HG03575 (cell line): ENCODE data around the gene ANP32B.
"Not testable (repeated sequence)": the region's sequence is repeated elsewhere in the genome, so short reads cannot be mapped to it uniquely, and the experiment has no call there.

Source experiments
- ATAC-seq: cut with Tn5 transposase; IDR thresholded peaks from one replicate; pipeline ENCODE4 v1.9.1; 2021; ENCODE audit not compliant: unreplicated experiment, insufficient number of reproducible peaks, low FRiP score; ENCODE audit errors: extremely low read depth

Gene ANP32B

DNA sequence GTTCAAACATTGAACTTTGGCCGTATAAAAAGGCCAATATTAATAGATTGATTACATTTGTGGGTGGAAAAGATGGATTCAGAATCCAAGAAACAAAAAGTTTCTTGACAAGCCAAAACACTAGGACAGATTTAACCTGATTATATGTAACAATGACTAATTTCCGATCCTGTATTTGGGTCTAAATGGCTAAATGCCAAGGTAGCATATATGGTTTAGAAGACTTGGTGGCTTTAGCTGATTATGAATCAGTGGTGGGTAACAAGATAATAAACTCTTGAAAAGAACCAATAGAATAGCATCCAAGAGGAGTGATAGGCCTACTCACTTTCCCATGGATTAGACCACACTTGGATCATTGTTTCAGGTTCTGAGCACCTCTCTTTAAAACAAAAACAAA lies 21.8 kb upstream of the ANP32B start:
- no peak for ATAC-seq

DNA sequence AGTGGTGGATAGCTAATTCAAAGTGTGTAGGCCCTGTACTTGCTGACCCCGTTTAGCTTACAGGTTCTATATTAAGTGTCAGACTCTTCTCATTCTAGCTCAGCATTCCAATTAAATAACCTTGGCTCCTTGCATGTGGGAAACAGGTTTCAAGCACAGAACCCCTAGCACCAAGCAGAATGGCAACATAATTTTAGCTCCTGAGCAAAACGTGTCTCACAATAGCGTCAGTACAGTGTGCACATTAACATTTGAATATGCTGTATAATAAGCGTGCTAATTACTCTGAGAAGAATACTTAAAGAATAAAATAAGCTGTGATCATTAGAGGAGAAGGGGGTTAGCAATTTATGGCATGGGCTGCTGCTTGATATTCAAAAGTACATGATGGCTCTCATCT lies 21.0 kb upstream of the ANP32B start:
- no peak for ATAC-seq

DNA sequence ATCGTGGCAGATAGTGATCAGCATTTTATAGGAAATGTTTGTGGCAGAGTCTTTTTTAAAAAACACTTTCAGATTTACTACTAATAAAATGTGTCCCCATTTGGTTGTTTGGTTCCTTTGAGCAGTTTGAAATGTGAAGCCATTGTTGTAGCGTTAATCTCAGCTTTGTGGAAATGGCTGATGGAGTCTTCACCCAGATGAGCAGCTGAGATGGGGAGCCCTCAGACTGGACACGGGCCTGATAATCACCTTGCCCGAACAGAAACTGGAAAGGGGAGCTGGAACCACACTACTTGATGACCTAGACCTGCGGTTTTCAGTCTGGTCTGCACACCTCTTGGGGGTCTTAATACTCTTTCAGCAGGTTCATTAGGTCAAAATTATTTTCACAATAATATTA lies 20.6 kb upstream of the ANP32B start:
- ATAC-seq = no peak

DNA sequence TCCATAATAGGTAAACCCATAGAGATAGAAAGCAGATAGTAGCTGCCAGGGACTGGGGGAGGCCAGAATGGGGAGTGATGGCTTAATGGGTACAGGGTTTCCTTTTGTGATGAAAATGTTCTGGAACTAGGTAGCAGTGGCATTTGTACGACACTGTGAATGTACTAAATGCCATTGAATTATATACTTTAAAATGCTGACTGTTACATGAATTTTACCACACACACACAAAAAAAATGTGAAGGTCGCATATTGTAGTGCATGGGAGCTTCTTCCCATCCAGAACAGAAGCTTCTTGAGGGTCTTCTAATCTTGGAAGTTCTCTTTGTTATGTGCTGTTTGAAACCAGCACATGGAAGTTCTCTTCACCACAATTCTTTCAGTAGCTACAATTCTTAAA lies 19.9 kb upstream of the ANP32B start:
- ATAC-seq = no peak

DNA sequence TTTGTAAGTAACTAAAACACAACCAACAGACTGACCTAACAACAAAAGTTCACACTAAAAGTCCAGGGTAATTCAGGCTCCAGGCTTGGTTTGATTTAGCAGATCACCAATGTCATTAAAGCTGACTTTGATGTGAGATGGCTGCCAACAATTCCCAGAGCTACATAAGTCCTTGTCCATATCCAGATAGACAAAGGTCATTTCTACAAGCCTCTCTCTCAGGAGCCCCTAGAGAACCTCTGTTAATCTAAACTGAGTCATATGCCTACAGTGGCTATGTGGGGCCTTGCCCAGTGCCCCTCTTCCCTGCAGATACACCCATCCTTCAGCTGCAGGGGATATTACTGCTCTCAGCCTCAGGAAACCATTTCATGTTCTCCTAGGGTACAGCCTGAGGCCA lies 18.2 kb upstream of the ANP32B start:
- ATAC-seq = no peak

DNA sequence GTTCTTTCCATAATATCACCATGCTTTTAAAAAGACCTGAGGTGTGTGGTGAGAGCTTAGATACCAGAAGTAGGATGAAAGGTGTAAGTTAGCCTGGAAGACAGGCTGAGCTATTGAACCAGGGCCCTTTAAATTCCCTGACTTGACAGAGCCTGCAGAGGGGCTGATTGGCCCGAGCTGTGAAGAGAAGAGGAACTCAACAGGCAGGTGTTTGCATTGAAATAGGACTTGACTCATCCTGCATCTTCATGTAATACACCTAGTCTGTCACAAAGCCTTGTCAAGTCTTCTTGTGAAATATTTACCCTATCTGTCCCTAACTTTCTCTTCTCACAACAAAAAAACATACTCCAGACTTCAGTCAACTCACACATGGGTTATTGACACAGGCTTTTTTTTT lies 16.6 kb upstream of the ANP32B start:
- ATAC-seq = no peak

DNA sequence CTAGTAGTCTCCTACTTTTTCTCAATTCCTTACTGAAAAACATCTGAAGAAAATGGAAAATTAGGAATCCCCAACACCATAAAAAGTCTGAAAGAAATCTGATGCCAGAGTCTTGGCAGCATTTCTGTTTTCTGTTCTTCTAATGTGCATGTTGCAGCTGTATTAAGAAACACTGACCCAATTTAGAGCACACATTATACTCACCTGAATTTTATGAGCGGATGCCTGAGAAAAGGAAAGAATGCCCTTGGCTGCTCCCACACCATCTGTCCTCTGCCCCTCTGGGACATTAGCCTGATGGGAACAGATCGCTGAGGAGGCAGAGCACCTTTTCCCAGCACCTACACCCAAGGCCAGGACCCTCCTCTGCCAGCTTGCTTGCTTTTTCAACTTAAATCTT lies 14.1 kb upstream of the ANP32B start:
- ATAC-seq = no peak

DNA sequence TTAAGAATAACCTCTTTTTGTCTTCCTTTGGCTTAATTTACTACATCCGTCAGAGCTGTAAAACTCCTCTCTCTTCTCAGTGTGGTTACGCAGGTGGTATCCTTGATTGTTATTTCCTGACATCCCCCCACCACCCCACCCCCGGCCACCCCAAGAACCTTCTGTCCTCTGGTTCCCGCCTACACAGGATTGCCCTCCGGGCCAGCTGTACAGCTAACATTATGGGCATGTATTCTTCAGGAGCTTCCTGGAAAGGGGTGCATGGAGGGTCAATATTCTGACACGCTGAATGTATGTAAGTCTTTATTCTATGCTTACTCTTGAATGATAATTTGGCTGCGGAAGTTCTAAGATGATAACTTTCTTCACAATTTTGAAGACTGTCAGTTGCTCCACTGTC lies 13.0 kb upstream of the ANP32B start:
- ATAC-seq = no peak

DNA sequence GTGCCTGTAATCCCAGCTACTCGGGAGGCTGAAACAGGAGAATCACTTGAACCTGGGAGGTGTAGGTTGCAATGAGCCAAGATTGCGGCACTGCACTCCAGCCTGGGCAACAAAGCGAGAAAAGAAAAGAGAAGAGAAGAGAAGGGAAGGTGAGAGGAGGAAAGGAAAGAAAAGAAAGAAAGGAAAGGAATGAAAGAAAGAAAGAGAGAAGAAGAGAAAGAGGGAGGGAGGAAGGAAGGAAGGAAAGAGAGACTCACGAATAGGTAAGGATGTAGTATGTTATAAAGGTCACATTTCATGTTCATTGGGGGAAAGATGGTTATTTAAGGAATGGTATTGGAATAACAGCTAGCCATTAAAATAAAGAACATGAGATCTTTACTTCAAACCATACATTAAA lies 10.4 kb upstream of the ANP32B start:
- ATAC-seq = no peak

DNA sequence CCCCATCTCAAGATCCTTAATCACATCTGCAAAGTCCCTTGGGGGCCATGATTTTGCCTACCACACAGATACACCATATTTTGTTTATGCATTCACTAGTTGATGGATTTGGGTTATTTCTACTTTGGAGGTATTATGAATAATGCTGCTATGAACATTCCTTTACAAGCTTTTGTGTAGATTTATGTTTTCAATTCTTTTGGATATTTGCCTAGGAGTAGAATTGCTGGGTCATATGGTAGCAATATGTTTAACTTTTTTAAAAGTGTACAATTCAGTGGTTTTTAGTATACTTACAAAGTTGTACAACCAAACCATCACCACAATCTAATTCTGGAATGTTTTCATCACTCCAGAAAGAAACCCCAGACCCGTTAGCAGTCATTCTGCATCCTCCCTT lies 7.8 kb upstream of the ANP32B start:
- no peak for ATAC-seq

DNA sequence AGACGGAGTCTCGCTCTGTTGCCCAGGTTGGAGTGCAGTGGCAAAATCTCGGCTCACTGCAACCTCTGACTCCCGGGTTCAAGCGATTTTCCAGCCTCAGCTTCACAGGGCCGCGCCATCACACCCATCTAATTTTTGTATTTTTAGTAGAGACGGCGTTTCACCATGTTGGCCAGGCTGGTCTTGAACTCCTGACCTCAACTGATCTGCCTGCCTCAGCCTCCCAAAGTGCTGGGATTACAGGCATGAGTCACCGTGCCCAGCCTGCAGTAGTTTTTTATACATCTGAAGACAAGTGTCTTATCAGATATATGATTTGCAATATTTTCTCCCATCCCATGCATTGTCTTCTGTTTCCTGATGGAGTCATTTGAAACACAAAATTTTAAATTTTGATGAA lies 6.5 kb upstream of the ANP32B start:
- ATAC-seq = not testable (repeated sequence)

DNA sequence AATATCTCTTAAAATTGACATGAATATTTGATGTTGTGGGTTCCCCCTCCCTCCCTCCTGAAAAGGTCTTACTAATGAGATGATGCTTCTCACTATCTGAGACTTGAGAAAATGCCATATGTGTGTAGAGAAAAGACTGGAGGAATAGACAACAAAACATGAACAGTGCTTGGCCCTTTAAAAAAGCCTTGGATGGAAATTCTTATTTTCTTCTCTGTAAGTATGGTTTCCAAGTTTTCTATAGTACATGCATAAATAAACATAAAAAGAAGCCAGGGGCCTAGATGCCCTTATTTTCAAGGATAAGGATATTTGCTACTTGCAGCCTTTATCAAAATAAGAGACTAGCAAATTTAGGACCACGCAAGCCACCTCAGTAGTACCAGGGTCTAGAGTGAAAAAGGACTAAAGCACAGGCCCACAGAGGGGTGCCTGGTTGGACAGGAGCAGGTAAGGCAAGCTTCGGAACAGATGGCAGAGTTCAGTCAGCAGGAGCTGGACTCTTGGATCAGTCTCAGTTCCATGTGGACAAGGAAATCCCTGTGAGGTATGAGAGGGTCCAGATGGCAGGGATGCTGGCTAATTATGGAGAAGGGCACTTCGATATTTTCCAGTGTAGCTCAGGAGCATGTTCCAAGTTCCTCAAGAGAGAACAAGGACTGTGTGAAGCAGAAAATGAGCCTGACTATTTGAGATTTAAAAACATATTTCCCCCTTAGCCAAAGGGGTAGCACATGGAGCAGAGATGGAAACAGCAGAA lies 4.6 kb upstream of the ANP32B start:
- no peak for ATAC-seq

DNA sequence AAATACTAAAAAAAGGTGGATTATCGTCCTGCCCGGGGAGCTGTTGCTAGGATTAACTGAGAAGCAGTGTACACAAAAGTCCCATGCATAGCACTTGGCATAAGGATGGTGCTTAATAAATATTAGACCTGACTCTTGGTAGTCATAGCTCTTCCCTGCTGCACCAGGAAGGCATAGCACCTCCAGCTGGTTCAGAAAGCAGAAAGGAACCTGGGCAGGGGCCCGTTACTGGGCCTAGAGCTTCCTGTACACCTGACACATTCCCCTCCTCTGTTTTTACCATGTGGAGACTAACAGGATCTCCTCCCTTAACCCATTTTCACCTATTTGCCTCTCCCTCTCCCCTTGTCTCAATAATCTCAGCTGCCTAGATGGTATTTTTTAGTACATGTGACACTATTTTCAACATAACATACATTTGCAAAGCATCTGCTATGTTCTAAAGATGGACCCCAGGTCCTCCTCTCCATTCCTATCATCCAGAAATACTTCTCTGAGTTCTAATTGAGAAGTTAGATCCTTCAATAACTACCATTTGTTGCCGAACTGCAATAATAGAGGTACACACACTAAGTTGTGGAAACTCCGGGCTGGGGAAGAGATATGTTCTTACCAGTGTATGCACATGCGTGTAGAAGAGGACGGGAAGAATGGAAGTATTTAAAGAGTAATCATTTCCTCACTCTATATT lies 3.2 kb upstream of the ANP32B start:
- ATAC-seq = no peak

DNA sequence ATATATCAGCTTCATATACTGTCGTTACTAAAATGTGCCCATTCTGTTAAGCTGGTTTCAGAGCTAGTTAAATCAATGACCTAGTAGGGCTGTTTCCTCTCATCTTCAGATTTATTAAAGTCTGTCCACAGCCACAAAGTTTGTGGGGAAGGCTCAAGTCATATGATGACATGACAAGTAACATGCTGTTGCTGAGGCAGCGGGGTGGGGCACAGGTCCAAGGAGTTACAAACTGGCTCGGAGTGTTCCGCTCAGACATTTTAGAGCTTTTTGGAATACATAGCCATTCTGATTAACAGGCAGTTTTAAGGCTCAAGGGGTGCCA lies 2.7 kb upstream of the ANP32B start:
- ATAC-seq = no peak

DNA sequence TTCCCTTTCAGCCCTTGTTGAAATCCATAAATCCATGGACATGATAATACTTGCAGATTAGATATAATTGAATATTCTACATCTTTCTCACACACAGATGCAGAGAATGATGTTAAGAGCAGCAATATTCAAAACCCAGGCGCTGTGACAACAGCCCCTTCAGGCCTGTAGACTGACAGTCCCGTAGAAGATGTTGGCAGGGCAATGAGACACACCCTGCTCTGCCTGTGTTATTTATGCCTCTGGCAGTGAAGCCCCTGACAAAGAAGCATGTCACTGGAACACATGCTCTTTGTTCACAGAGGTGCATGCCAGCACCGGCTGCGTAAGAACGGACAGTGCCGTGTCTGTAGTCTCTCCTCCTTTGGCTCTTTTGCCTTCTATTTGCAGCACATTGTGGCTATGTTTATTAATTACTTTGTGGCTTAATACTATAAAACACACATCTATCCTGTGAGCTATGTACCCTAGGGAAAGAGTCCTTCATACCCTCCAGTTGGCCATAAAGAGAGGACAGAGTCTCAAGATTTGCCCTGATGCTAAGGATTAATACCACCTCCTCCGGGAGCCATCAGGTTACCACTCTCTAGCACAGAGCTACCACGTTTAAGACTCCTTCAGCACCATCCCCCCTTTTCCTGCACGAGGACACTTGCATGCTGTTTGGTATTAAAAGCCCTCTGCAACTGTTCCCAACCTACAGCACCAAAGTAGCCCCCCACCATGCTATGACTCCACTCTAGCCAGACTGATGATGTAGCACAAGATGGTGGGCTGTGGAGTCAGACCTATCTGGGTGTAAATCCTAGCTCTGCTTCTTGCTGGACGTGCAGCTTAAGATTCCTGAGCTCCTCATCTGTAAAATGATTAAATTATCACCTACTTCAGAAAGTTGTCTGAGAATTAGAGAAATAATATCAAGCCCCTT lies 2.0 kb upstream of the ANP32B start:
- ATAC-seq = no peak

DNA sequence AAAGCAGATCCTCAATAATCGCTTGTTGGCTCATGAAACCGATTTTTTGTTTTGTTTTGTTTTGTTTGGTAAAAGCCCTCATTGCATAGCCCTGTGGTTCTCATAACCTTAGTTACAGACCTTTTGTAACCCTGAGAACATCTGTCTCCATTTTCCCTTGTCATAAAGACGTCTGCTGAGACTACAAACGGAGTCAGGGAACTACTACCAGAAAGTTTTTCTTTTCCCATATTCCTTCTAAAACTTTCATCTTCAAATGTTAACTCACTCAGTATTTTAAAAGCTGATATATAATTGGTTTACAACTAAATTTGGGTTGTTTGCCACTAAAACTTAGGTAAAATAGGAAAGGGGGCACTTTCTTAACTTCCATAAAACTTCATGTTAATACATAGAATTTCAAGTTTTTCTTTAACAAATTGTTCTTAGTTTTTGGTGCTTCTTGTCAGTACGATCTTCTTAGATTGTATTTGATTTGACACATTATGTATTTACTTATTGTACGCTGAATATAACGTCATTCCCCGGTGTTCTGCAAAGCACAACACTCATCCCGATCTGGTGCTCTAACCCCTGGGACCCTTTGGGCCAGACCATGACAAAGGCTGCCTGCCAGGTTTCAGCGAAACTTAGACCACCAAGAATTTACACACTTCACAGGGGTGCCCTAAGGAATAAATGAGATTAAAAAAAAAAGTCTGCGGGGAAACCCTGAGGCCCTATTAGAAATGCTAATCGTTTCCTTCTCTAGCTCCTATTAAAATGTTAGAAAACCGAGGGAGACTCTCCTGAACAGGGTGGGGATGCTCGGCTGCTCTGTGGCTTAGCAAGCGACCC lies 1.1 kb upstream of the ANP32B start:
- ATAC-seq = no peak

DNA sequence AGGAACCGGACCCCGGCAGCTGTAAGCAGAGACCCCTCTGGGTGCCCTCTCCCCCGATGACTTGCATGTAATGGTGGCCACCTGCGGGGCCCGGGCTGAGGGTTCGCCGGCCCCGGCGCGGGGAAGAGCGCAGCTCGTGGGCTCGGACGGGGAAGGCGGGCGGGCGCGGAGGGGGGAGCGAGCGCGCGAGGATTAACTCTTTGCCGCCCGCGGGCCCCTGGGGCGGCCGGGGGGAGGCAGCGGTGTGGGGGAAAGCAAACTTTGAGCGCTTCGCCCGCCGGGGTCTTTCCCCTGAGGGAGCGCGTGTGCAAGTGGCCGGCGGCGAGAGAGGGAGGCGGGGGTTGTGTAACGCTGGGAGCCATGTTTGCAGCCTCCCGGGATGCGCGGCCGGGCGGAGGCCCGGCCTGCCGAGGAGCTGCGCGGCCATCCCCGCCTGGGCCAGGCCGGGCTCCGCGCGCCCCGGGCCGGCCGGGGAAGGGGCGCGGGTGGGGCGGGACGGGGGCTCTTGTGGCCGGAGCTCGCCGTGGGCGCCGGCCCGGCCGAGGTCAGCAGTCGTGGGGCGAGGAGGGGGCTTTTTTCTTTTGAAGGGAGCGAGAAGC lies 547 bp downstream of the ANP32B start:
- no peak for ATAC-seq

DNA sequence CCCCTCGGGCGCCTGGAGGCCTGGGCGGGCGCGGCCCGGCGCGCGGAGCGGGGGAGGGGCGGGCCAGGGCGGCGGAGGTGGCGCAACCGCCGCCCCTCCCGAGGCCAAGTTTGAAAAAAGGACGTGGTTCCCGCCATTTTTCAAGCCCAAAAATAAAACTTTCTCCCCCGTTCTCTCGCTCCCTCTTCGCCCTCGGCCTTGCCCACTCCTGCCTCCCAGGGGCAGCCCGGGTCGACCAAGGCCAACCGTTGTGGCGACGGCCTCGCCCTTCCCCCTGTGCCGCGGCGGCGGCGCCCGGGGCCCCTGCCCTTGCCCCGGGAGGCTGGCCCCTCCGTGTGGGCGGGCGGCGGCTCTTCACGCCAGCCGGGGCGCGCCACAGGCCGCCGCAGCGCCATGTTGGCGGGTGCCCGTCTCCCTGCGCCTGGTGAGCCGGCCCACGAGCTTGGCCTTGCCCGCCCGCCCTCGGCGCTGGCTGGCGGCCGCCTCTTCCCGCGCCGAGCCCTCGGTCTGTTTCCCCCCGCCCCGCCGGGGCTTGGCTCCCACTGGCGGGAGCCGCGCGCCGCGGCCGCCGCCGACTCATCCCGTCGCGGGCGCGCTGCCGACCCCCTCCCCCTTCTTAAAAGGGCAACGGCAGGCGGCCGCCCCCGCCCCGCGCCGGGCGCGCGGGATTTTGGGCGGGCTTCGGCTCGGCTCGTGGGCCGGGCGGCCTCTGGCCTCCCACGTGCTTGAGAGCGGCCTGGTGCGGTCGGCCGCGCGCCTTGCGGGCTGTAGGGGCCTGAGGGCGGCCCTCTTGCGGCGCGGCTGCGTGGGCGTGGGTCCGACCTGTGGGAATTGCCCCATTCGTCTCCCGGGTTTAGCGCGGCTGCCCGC lies 1.3 kb downstream of the ANP32B start:
- no peak for ATAC-seq
